Stomach (tissue), 4 donors: ENCODE data around the gene DST.

Experiments
- CTCF ChIP-seq, 7 experiments: fragments of 450-650 bp in 4 of 7; fragments of 200-600 bp in 3 of 7; sonication (generic) in 3 of 7; IDR thresholded peaks; one replicate each; pipeline ENCODE4 v1.5.1; 2016 to 2019; ENCODE audit warnings: antibody characterized with exemption in 7 of 7, control low read depth in 2 of 7, mild to moderate bottlenecking in 1 of 7
- EP300 ChIP-seq: sonication (generic); formaldehyde crosslinking; IDR thresholded peaks from one replicate; pipeline ENCODE4 v1.6.1; 2017; ENCODE audit warnings: antibody characterized with exemption
- POLR2A ChIP-seq, 4 donors: fragments of 450-650 bp; IDR thresholded peaks; one replicate each; pipeline ENCODE4 v1.6.1; 2016; ENCODE audit warnings: antibody characterized with exemption in 4 of 4, control low read depth in 2 of 4, mild to moderate bottlenecking in 1 of 4, moderate library complexity in 1 of 4
- POLR2AphosphoS5 ChIP-seq, 3 donors: sonication (generic); formaldehyde crosslinking; IDR thresholded peaks; one replicate each; pipeline ENCODE4 v1.6.1; 2016; ENCODE audit warnings: antibody characterized with exemption in 3 of 3

- TF ChIP-seq CTCF (IDR thresholded peaks at IDR 0.05) (no peak), POLR2AphosphoS5 (IDR thresholded peaks at IDR 0.05) (no peak), POLR2A (IDR thresholded peaks at IDR 0.05) (no peak), EP300 (no peak)
Measured at GRCh38 chr6:56459030-56459805, 183.5 kb downstream of the DST start.
